GM21526 (cell line): ENCODE measurements around the gene TLX1.

ENCODE experiments used
- ATAC-seq: cut with Tn5 transposase; IDR thresholded peaks from one replicate; pipeline ENCODE4 v1.9.1; 2021; ENCODE audit warnings: moderate library complexity; ENCODE audit not compliant: unreplicated experiment, low FRiP score

TLX1 gene

GRCh38 chr10:101130984-101131961, at the start of gene TLX1:
TSS of gene TLX1 (plus strand) at chr10:101131300. CDS start at chr10:101131542, 242 bp downstream.
- ATAC-seq, result no peak

GRCh38 chr10:101085846-101086245, 45.3 kb upstream of the TLX1 start:
- ATAC-seq, result no peak

DNA sequence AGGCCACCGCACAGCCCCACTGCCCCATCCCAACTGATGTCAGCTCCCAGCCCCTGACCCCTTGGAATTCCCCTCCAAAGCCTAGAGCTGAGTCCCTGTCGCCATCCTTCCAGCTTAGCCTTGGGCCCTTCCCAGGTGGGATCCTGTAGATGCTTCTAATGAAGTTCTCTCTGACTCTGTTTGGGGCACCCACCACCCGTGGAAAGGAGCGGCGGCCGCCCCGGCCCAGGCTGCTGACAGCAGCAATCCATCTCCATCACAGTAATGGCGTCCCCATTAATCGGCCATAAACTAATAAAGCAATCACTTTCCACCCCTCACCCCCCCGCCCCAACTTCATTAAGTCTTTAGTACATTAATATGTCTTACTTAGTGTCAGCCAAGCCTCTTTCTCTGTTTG, 43.7 kb upstream of the TLX1 start:
- no peak for ATAC-seq

- no peak for ATAC-seq
Observed at GRCh38 chr10:101087965-101088364, 43.1 kb upstream of the TLX1 start.

DNA sequence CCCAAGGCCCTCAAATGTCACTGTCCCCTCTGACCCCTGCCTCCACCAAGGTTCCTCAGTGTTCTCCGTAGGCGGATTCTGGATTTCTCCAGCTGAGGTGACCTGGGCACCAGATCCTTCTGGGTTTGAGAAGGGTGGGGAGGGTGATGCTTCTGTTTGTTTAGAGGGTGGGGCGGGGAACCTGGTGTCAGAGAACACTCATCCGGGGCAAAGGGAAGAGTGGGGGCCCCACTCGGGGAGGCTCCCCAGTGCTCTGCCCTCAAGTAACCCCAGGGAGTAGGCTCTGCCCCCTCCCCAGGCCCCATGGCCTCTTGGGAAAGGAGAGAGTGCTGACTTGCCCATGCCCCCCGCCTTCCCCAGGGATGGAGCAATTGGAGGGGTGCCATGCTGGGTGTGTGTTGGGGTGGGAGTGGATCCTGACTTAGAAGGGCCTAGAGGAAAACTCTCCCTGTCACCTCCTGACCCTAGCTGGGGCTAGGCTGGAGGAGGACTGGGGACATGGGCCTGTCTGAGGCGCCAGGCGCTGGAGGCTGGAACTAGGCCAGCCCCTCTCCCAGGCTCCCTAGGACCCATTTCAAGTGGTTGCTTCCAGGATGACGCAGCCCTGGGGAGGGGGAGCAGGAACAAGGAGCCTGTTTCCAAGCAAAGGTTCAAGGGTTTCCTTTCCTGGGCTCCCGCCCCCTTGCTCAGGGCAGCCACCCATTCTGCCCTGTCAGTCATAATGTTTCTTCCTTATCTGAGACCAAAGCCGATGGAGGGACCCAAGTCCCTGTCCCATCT, 41.4 kb upstream of the TLX1 start:
- ATAC-seq, result no peak

DNA sequence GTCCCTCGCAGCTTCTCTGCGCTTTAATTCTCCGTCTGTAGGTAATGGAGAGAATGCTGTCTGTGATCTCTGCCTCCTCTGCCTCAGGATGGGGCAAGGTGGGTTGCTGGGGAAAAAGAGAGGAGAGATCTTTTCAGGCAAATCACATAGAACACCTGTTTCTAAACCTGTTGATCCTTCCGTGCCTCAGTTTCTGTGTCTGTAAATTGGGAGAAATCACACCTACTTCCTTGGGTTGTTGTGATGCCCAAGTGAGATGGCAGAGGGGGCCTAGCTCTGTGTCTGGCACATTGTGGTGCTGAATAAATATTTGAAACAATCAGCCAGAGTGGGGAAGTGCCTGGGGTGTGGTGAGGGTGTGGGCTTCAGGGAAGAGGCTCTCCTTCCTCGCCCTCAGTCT, 40.5 kb upstream of the TLX1 start:
- no peak for ATAC-seq

- ATAC-seq, result no peak
Observed at GRCh38 chr10:101091546-101092290, 39.4 kb upstream of the TLX1 start.

DNA sequence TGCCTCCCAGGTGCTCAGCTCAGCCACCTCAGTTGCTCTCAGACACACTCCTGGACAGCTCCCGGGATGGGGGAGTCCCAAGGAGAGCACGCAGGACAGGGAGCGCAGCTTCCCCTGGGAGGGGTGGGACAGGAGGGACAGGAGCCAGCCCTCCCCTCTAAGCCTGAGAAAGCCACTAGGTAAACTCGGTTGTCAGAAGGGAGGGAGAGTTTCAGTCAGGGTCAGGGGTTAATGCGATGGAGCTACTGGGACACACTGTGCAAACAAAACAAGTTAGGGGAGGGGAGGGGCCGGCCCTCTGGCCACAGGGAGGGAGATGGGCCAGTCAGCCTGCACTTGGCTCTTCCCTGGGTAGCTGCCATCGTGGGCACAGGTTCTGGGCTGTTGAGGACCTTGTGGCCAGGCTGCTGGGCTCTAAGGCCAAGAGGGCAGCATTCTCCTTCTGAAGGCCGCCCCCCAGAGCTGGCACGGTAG, 38.2 kb upstream of the TLX1 start:
- no peak for ATAC-seq

DNA sequence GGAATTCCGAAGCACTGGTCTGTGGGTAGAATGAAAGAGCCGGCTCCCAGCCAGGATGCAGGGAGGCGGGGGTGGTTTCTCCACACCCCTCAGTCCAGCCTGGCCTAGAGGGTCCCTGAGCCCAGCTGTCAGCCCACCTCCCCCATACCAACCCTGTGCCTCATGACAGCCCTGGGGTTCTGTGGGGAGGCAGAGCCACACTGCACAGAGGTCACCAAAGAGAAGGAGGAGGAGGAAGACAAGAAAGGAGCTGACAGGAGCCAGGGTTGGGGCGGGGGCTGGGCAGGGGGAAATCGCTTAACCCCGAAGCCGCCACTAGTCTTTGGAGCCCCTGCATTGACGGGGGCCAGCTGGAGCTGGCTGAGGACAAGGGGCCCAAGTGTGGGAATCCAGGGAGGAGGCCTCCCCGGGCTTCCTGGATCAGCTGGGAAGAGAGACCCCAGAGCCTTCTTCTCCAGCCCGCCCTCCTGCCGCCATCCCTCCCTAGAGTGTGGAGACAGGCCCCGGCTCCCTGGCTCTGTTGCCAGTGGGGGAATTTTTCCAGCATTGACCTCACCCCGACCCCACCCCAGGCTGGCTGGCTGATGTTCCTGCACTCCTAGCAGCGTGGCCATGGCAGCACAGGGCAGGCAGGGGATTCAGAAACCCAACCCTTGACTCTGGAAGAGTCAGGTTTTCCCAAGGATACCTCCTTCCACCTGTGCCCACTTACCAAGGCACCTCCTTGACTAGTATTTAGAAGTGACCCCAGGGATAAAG, 36.8 kb upstream of the TLX1 start:
- no peak for ATAC-seq

- no peak for ATAC-seq
Observed at GRCh38 chr10:101095004-101095403, 36.1 kb upstream of the TLX1 start.

DNA sequence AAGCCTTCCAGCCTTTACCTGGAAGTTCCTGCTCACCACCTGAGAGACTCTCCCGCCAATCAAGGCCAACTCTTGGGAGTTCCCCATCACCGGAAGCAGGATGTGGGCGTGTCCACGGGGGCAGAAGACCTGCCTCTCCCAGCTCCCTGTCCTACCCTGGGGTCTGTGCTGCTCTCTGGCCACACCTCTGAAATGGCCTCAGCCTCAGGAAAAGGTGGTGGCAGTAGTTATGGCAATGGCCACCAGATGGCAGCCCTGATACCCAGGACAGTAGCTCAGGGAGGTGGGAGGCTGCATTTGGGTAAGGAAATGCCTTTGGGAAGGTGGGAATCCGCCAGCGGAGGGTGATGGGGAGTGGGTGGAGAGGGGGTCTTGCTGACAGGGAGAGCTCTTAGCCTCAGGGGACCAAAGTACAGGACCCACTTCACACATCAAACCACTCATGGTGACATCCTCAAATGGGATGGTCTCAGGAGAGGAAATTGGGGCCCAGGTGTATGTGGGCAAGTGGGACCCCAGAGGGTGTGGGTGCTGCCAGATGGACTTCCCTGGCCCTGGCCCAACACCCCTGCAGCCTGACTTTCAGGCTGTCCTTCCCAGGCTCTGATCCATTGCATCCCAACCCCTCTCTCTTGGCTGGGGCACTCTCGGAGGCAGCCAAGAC, 35.4 kb upstream of the TLX1 start:
- peak; percentile 87 for ATAC-seq

DNA sequence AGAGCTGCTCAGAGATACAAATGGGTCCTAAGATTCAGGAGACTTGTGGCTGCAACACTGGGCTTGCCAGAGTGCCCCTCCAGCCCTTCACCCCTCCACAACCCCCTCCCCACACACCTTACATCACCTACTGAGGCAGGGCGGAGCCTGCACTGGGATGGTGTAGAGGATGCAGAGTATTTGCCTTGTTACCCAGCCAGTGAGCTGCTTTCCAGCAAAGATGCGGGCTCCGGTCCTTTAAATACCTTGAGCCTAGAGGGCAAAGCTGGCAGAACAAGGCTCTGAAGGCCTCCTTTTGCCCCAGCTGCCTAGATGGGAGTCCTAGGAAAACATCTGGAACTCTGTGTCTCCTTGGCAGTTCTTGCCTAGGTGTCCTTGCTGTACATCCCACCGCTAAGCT, 34.7 kb upstream of the TLX1 start:
- ATAC-seq, result no peak

GRCh38 chr10:101097881-101098280, 33.2 kb upstream of the TLX1 start:
- no peak for ATAC-seq

DNA sequence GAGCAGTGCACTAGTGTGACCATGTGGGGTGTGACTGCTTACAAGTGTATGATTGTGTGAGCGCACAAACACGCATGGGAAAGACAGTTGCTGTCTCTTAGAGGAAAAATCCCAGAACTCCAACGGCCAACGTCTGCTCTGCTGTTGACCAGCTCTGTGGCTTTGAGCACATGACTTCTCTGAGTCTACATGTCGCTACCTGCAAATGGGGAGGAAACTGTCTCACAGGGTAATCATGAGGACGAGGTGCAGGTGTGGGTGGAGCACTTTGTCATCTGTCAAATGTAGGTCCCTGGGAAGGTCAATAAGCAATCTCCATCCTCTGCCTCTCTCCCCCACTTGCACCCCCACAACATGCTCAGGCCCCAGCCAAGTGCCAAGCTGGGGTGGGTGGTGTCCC, 31.2 kb upstream of the TLX1 start:
- ATAC-seq, result no peak

- no peak for ATAC-seq
Observed at GRCh38 chr10:101101372-101101881, 29.7 kb upstream of the TLX1 start.

- no peak for ATAC-seq
Observed at GRCh38 chr10:101103430-101103829, 27.7 kb upstream of the TLX1 start.

DNA sequence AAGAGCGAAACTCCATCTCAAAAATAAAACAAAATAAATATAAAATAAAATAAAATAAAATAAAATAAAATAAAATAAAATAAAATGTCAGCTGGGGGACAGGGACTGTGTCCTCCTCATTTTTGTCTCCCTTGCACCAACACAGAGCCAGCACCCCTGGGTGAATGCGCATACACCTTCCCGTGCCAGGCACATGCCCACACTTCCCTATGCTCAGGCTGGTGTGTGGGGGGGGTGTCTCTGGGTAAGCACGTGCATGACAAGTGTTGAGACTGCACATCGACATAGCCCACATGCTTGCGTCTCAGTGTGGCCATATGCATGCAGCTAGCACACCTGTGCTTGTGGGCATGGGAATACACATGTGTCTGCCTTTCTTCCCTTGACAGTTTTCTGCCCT, 24.7 kb upstream of the TLX1 start:
- no peak for ATAC-seq

- no peak for ATAC-seq
Observed at GRCh38 chr10:101107771-101108170, 23.3 kb upstream of the TLX1 start.

DNA sequence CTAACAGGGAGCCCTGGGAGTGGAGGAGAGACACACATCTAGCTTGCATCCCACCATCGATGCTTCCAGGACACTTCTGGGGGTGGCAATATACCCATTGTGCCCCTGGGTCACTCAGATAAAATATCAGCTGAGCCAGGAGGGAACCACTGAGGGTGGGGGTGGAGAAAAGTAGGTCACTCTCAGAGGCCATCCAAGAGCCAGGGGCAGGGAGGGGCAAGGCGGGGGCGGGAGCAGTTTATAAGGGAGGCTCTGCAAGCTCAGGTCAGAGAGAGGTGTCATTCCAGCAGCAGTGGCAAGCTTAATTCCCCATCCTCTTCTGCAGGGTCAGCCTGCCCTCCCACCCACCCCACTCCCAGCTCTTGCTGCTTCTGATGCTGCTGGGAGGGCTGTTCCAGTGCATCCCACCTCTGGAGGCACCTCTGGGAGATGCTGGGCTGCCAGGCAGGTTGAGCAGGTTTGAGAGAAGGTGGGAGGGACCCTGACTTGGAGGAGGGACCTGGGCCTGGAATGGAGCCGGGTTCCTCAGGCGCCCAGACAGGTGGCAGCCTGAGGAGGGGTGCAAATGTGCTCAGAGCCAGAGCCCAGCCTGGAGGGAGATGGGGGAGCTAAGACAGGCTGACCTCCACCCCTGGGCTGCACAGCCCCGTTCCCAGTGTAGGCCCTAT, 20.1 kb upstream of the TLX1 start:
- no peak for ATAC-seq
